ENCODE data around the gene PTPN1.

DNA sequence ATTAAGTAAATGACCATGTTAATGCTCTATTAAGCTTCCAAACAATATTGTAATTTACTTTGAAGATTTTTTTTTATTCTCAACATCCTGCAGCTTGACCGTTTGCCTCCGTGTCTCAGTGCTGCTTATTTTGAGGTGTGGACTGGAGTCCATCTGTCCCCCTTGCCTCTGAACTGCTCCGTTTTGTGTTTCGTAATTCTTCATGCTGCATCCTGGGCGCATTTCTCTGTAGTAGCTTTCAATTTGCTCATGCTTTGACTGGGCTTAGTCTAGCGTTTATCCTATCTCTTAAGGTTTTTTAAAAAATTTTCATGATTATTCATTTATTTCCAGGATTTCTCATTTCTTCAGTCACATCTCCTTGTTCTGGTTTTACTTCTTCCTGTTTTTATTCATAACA, 37.8 kb downstream of the PTPN1 start:
- TF ChIP-seq, protein P1, sequence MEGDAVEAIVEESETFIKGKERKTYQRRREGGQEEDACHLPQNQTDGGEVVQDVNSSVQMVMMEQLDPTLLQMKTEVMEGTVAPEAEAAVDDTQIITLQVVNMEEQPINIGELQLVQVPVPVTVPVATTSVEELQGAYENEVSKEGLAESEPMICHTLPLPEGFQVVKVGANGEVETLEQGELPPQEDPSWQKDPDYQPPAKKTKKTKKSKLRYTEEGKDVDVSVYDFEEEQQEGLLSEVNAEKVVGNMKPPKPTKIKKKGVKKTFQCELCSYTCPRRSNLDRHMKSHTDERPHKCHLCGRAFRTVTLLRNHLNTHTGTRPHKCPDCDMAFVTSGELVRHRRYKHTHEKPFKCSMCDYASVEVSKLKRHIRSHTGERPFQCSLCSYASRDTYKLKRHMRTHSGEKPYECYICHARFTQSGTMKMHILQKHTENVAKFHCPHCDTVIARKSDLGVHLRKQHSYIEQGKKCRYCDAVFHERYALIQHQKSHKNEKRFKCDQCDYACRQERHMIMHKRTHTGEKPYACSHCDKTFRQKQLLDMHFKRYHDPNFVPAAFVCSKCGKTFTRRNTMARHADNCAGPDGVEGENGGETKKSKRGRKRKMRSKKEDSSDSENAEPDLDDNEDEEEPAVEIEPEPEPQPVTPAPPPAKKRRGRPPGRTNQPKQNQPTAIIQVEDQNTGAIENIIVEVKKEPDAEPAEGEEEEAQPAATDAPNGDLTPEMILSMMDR (conservative IDR thresholded peaks at IDR 0.05; ENCODE audit: low read length): no peak
- no peak for TF ChIP-seq EZH2phosphoT487 (IDR thresholded peaks at IDR 0.05; ENCODE audit: borderline replicate concordance)
